ENCODE measurements around the gene CASP12.
"Not testable (repeated sequence)": the region's sequence is repeated elsewhere in the genome, so short reads cannot be mapped to it uniquely, and the experiment has no call there.

DNA sequence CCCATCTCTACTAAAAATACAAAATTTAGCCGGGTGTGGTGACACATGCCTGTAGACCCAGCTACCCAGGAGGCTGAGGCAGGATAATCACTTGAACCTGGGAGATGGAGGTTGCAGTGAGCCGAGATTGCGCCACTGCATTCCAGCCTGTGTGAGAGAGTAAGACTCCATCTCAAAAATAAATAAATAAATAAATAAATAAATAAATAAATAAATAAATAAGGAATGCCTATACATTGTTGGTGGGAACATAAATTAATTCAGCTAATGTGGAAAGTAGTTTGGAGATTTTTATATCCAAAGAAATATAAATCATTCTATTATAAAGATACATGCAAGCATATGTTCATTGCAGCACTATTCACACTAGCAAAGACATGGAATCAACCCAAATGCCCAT, 35.8 kb upstream of the CASP12 start:
- TF ChIP-seq, protein P1, sequence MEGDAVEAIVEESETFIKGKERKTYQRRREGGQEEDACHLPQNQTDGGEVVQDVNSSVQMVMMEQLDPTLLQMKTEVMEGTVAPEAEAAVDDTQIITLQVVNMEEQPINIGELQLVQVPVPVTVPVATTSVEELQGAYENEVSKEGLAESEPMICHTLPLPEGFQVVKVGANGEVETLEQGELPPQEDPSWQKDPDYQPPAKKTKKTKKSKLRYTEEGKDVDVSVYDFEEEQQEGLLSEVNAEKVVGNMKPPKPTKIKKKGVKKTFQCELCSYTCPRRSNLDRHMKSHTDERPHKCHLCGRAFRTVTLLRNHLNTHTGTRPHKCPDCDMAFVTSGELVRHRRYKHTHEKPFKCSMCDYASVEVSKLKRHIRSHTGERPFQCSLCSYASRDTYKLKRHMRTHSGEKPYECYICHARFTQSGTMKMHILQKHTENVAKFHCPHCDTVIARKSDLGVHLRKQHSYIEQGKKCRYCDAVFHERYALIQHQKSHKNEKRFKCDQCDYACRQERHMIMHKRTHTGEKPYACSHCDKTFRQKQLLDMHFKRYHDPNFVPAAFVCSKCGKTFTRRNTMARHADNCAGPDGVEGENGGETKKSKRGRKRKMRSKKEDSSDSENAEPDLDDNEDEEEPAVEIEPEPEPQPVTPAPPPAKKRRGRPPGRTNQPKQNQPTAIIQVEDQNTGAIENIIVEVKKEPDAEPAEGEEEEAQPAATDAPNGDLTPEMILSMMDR (IDR thresholded peaks at IDR 0.05): not testable (repeated sequence)
- TF ChIP-seq POLR2A (IDR thresholded peaks at IDR 0.05): not testable (repeated sequence)

Data from uterus (tissue), 2 donors.